Transverse colon (tissue), 4 donors: ENCODE data around the gene SEPTIN5. TPM values are rescaled to one million over a fixed set of nuclear protein-coding genes. Genes with fewer than 3 reads are reported as not detected.

Experiments
- DNase-seq: peaks from one replicate; pipeline ENCODE4 v3.0.0-alpha.2; 2019
- H3K27ac ChIP-seq, 4 donors: fragments of 200-600 bp; sonication (generic); 2 replicates each; pipeline ENCODE4 v1.5.1; 2016 to 2018; ENCODE audit warnings: inconsistent platforms in 4 of 4
- H3K27me3 ChIP-seq: fragments of 200-600 bp; sonication (generic); 2 replicates; pipeline ENCODE4 v1.5.1; 2017; ENCODE audit warnings: inconsistent platforms
- H3K36me3 ChIP-seq, 4 donors: fragments of 200-600 bp; sonication (generic); 2 replicates each; pipeline ENCODE4 v1.5.1; 2017 to 2019; ENCODE audit warnings: inconsistent platforms in 4 of 4
- H3K4me1 ChIP-seq, 4 donors: fragments of 200-600 bp; sonication (generic); 2 replicates each; pipeline ENCODE4 v1.5.1; 2017 to 2020; ENCODE audit warnings: inconsistent platforms in 4 of 4
- H3K4me3 ChIP-seq, 4 donors: fragments of 200-600 bp; sonication (generic); 1 replicate in 1 of 4; 2 replicates in 3 of 4; pipeline versions ENCODE4 v1.5.1 to v1.6.1; 2017 to 2019; ENCODE audit warnings: inconsistent platforms in 4 of 4
- H3K9me3 ChIP-seq, 2 donors: fragments of 200-600 bp; sonication (generic); 2 replicates each; pipeline ENCODE4 v1.5.1; 2017 to 2019; ENCODE audit warnings: inconsistent platforms in 2 of 2
- CTCF ChIP-seq, 5 experiments: fragments of 200-600 bp in 3 of 5; fragments of 450-650 bp in 2 of 5; sonication (generic) in 3 of 5; IDR thresholded peaks; 1 replicate in 2 of 5; 2 replicates in 3 of 5; pipeline ENCODE4 v1.5.1; 2016 to 2017; ENCODE audit warnings: antibody characterized with exemption in 5 of 5, inconsistent platforms in 3 of 5, mild to moderate bottlenecking in 2 of 5, moderate library complexity in 1 of 5
- EP300 ChIP-seq: sonication (generic); formaldehyde crosslinking; IDR thresholded peaks from one replicate; pipeline ENCODE4 v1.6.1; 2017; ENCODE audit warnings: antibody characterized with exemption, low read depth
- POLR2A ChIP-seq: fragments of 450-650 bp; IDR thresholded peaks from one replicate; pipeline ENCODE4 v1.6.1; 2016; ENCODE audit warnings: antibody characterized with exemption, mild to moderate bottlenecking, moderate library complexity
- POLR2AphosphoS5 ChIP-seq, 3 donors: sonication (generic); formaldehyde crosslinking; IDR thresholded peaks; one replicate each; pipeline ENCODE4 v1.6.1; 2016; ENCODE audit warnings: antibody characterized with exemption in 3 of 3
- WGBS, 2 donors: methylation state at CpG; one replicate each; pipeline ENCODE4 v1.1.5; 2018; ENCODE audit warnings: low coverage in 1 of 2; 5-methylcytosine and 5-hydroxymethylcytosine counted together
- in situ Hi-C, 4 donors: fragments of 200-750 bp; cut with MboI; loops; one replicate each; pipeline versions ENCODE4 v1.15.0 to v1.15.1; 2017; ENCODE audit warnings: low sequenced_read_pairs in 3 of 4, low pct_ligation_motif_present in 1 of 4, low pct_unique_long_range_greater_than_20kb in 1 of 4
- intact Hi-C: fragments of 100-400 bp; cut with DNase I; formaldehyde crosslinking; loops from one replicate; pipeline ENCODE4 v1.15.1; 2023; ENCODE audit warnings: low total_unique reads
- total RNA-seq, 4 donors: library from RNA; depleted of rRNA; stranded (reverse); fragments of >200 nt; gene quantifications; one replicate each; pipeline ENCODE4 v1.1.0, GENCODE V29; 2016

Gene SEPTIN5
- total RNA-seq, 4 donors from 2014 or later = 2.5 to 709 (median 5.4) TPM

- H3K4me1 ChIP-seq = no peaks in the 10 kb centered on the region
- peaks cover 26% of the 10 kb centered on the region for H3K27me3 ChIP-seq
- TF ChIP-seq CTCF (IDR thresholded peaks at IDR 0.05) = no peak
- TF ChIP-seq POLR2A = no peak
- TF ChIP-seq EP300 = no peak
- TF ChIP-seq POLR2AphosphoS5 (IDR thresholded peaks at IDR 0.05) = no peak
- WGBS, 2 donors = 10 to 64% methylated on average over 1 to 4 of the region's 4 CpGs
- in situ Hi-C loops (no loop called here), intact Hi-C loops (no loop called here)
- no peaks in the 10 kb centered on the region for H3K36me3 ChIP-seq
- H3K27ac ChIP-seq = no peak overlapping the region
- H3K9me3 ChIP-seq = no peaks in the 10 kb centered on the region
- DNase-seq = no peak
- H3K4me3 ChIP-seq = no peak overlapping the region
These were observed 33.8 kb downstream of the SEPTIN5 start for GRCh38 chr22:19748139-19748538.

DNA sequence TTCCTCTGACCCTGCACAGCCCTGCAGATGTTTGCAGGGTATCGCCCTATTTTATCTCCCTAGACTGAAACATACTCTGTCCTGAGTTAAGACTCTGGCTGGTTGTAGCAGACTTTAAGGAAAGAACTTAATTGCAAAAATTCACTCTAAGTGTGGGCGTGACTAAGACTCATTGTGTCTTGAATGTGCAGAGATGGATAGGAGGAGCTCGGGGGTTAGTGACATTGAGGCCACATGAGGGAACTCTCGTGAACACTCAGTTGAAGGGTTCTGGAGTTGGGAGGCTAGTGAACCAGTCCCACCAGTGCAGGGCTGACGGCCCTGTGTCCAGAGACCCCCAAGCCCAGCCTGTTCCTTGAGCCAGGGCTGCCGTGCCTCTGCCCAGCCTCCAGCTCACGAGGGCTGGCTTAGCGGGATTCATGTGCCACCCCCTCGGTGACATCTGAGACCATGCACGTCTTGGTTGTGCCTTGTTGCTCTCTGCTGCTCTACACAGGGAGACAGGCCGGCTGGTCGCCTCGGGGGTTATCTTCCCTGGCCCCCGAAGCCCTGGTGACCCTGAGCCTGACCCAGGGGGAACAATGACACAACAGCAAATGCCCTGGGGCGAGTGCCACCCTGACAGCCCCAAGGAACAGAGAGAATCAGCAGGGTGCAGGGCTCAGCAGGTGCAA, 34.8 kb downstream of the SEPTIN5 start:
- TF ChIP-seq CTCF (IDR thresholded peaks at IDR 0.05) = no peak
- TF ChIP-seq POLR2AphosphoS5 (IDR thresholded peaks at IDR 0.05) = no peak
- TF ChIP-seq EP300 = no peak
- TF ChIP-seq POLR2A = no peak
- in situ Hi-C loops (no loop called here), intact Hi-C loops (no loop called here)
- no peak for DNase-seq
- no peak overlapping the region for H3K4me3 ChIP-seq
- H3K27ac ChIP-seq = no peak overlapping the region
- H3K36me3 ChIP-seq = no peaks in the 10 kb centered on the region
- peaks cover 36% of the 10 kb centered on the region for H3K27me3 ChIP-seq
- WGBS, 2 donors = 45 to 60% methylated on average over 3 to 6 of the region's 15 CpGs
- no peaks in the 10 kb centered on the region for H3K4me1 ChIP-seq
- no peaks in the 10 kb centered on the region for H3K9me3 ChIP-seq

GRCh38 chr22:19749876-19750275, 35.6 kb downstream of the SEPTIN5 start:
- Histone ChIP-seq H3K36me3 (no peaks in the 10 kb centered on the region), H3K9me3 (no peaks in the 10 kb centered on the region), H3K4me1 (no peaks in the 10 kb centered on the region), H3K4me3 (no peak overlapping the region), H3K27me3 (peaks cover 43% of the 10 kb centered on the region), H3K27ac (no peak overlapping the region)
- WGBS, 2 donors = 70% methylated on average over 10 of the region's 12 CpGs; no CpG with 5 or more reads in 1 of the 2 donors
- TF ChIP-seq POLR2AphosphoS5 (IDR thresholded peaks at IDR 0.05) (no peak), CTCF (IDR thresholded peaks at IDR 0.05) (no peak), EP300 (no peak), POLR2A (no peak)
- in situ Hi-C loops = no loop called here
- intact Hi-C loops = no loop called here
- no peak for DNase-seq

GRCh38 chr22:19750507-19751490, 36.5 kb downstream of the SEPTIN5 start:
- WGBS, 2 donors = 53% methylated on average over 24 of the region's 27 CpGs; no CpG with 5 or more reads in 1 of the 2 donors
- in situ Hi-C loops = no loop called here

More at GRCh38 chr22:19750507-19751490, 36.5 kb downstream of the SEPTIN5 start:
- intact Hi-C loops = no loop called here
- peaks cover 0 to 7% (median 0%) of the 10 kb centered on the region in 4 donors for H3K4me1 ChIP-seq
- DNase-seq = no peak
- H3K36me3 ChIP-seq = no peaks in the 10 kb centered on the region
- H3K9me3 ChIP-seq = no peaks in the 10 kb centered on the region
- H3K27ac ChIP-seq = no peak overlapping the region
- H3K27me3 ChIP-seq = peaks cover 52% of the 10 kb centered on the region
- no peak overlapping the region for H3K4me3 ChIP-seq
- TF ChIP-seq POLR2A (no peak), POLR2AphosphoS5 (IDR thresholded peaks at IDR 0.05) (no peak), EP300 (no peak), CTCF (IDR thresholded peaks at IDR 0.05) (no peak)
